Endothelial cell of umbilical vein (primary cell): ENCODE results near the gene RTN4R. TPM values are rescaled to one million over a fixed set of nuclear protein-coding genes. Genes with fewer than 3 reads are reported as not detected.

Experiments used
- BruUV-seq: library from RNA; stranded (reverse); fragments of 400-500 nt; replicated peaks from 2 replicates; lab custom pipeline; 2021; lab: Mats Ljungman, UMichigan
- CTCF ChIA-PET: fragments of 300-600, 350-600 bp; sonication (Branson Sonifier 250); formaldehyde crosslinking; loops from one replicate; lab custom pipeline; 2021; ENCODE audit warnings: antibody characterized with exemption, inconsistent platforms; lab: Charles Lee
- POLR2A ChIA-PET: fragments of 300-600, 350-600 bp; sonication (Branson Sonifier 250); formaldehyde crosslinking; loops from one replicate; lab custom pipeline; 2021; ENCODE audit warnings: antibody characterized with exemption, inconsistent platforms; lab: Charles Lee
- DNase-seq: peaks from one replicate; pipeline ENCODE4 v3.0.0-alpha.2; 2011; ENCODE audit warnings: low read depth, low spot score
- FAIRE-seq: peaks from 2 replicates; lab custom pipeline; 2011; peaks lifted over from hg19 to GRCh38; lab: Jason Lieb, UNC
- H2AFZ ChIP-seq: 2 replicates; pipeline ENCODE4 v1.6.0; 2012; ENCODE audit warnings: low read depth, low read length, control low read depth, inconsistent platforms
- H3K27ac ChIP-seq: 2 replicates; pipeline ENCODE4 v1.5.1; 2011; ENCODE audit warnings: low read depth, mild to moderate bottlenecking, control low read depth, low read length, moderate library complexity; ENCODE audit not compliant: insufficient read depth
- H3K27me3 ChIP-seq, 2 experiments: 2 replicates each; pipeline versions ENCODE4 v1.6.0 to v1.6.1; 2011; ENCODE audit warnings: low read length in 2 of 2, mixed read lengths in 1 of 2; ENCODE audit not compliant: control insufficient read depth in 2 of 2, insufficient read depth in 2 of 2
- H3K36me3 ChIP-seq, 2 experiments: 2 replicates in 1 of 2; 3 replicates in 1 of 2; pipeline ENCODE4 v1.5.1; 2011; ENCODE audit warnings: low read length in 2 of 2, mild to moderate bottlenecking in 1 of 2, moderate library complexity in 1 of 2; ENCODE audit not compliant: control insufficient read depth in 2 of 2, insufficient read depth in 2 of 2; ENCODE audit errors: extremely low read depth in 1 of 2
- H3K4me1 ChIP-seq: 3 replicates; pipeline ENCODE4 v1.5.1; 2011; ENCODE audit warnings: mild to moderate bottlenecking, low read length; ENCODE audit not compliant: control insufficient read depth, insufficient read depth; ENCODE audit errors: extremely low read depth
- H3K4me2 ChIP-seq: 2 replicates; pipeline ENCODE4 v1.6.1; 2011; ENCODE audit warnings: low read length, control low read depth, mixed read lengths; ENCODE audit not compliant: insufficient read depth
- H3K4me3 ChIP-seq, 3 experiments: fragments of 200-600 bp in 1 of 3; sonication (generic), shearing (Covaris generic) in 1 of 3; replicated peaks in 1 of 3; 2 replicates each; pipeline ENCODE4 v1.5.1; 2011 to 2016; ENCODE audit warnings: control low read depth in 3 of 3, low read length in 3 of 3, mild to moderate bottlenecking in 2 of 3, inconsistent platforms in 1 of 3, low read depth in 1 of 3, moderate library complexity in 1 of 3; ENCODE audit not compliant: insufficient read depth in 1 of 3
- H3K79me2 ChIP-seq: 2 replicates; pipeline ENCODE4 v1.6.0; 2012; ENCODE audit warnings: low read length, inconsistent platforms; ENCODE audit not compliant: control insufficient read depth, insufficient read depth
- H3K9ac ChIP-seq: replicated peaks from 2 replicates; pipeline ENCODE3; 2011; ENCODE audit warnings: low read length, control low read depth; ENCODE audit not compliant: insufficient read depth; ENCODE audit errors: extremely low read depth
- H3K9me1 ChIP-seq: replicated peaks from 3 replicates; pipeline ENCODE4 v1.6.0; 2011; ENCODE audit warnings: mild to moderate bottlenecking, low read length; ENCODE audit not compliant: control insufficient read depth, insufficient read depth; ENCODE audit errors: extremely low read depth
- H3K9me3 ChIP-seq: replicated peaks from 2 replicates; pipeline ENCODE4 v1.5.1; 2012; ENCODE audit warnings: low read length, inconsistent platforms; ENCODE audit not compliant: control insufficient read depth, insufficient read depth
- H4K20me1 ChIP-seq: replicated peaks from 2 replicates; pipeline ENCODE3; 2011; ENCODE audit warnings: mild to moderate bottlenecking, low read length; ENCODE audit not compliant: control insufficient read depth, insufficient read depth; ENCODE audit errors: extremely low read depth
- EZH2 ChIP-seq: IDR thresholded peaks from 2 replicates; pipeline ENCODE4 v1.6.1; 2012; ENCODE audit warnings: borderline replicate concordance, low read depth, mild to moderate bottlenecking, moderate library complexity, low read length, inconsistent platforms; ENCODE audit not compliant: severe bottlenecking
- FOS ChIP-seq: IDR thresholded peaks from 2 replicates; pipeline ENCODE4 v1.6.1; 2011; ENCODE audit warnings: mild to moderate bottlenecking, low read length, moderate library complexity, borderline replicate concordance; ENCODE audit not compliant: insufficient read depth
- GATA2 ChIP-seq: IDR thresholded peaks from 2 replicates; pipeline ENCODE4 v1.7.0; 2011; ENCODE audit warnings: low read depth, mild to moderate bottlenecking, moderate library complexity, mixed read lengths, low read length; ENCODE audit not compliant: insufficient read length, insufficient read depth
- JUN ChIP-seq: IDR thresholded peaks from 2 replicates; pipeline ENCODE4 v1.6.1; 2011; ENCODE audit warnings: borderline replicate concordance, low read depth; ENCODE audit not compliant: insufficient read length, insufficient read depth
- MYC ChIP-seq: IDR thresholded peaks from one replicate; pipeline ENCODE4 v1.6.1; 2011; ENCODE audit warnings: mild to moderate bottlenecking, low read depth, low read length
- POLR2A ChIP-seq: IDR thresholded peaks from 2 replicates; pipeline ENCODE4 v1.6.1; 2012; ENCODE audit warnings: low read depth, mild to moderate bottlenecking, control low read depth, low read length
- POLR2AphosphoS5 ChIP-seq: IDR thresholded peaks from 2 replicates; pipeline ENCODE4 v1.6.1; 2012; ENCODE audit warnings: low read depth, mild to moderate bottlenecking, control low read depth, low read length, moderate library complexity; ENCODE audit not compliant: insufficient read depth
- dilution Hi-C: fragments of 300-500 bp; cut with MboI; formaldehyde crosslinking; loops from one replicate; pipeline ENCODE4 v1.15.0; 2019; ENCODE audit warnings: low sequenced_read_pairs; ENCODE audit not compliant: extremely low pct_ligation_motif_present
- intact Hi-C: fragments of 100-400 bp; cut with micrococcal nuclease; formaldehyde crosslinking; loops from one replicate; pipeline ENCODE4 v1.10.0; 2022
- polyA plus RNA-seq, 4 experiments: library from polyadenylated mRNA; depleted of rRNA in 3 of 4; stranded (reverse) in 3 of 4; unstranded in 1 of 4; fragments of >200 nt; gene quantifications; 2 replicates each; pipeline versions ENCODE4 v1.2.1 to v1.2.3, GENCODE V29; 2011 to 2012; ENCODE audit warnings: missing spikeins in 1 of 4
- total RNA-seq: library from RNA; stranded (reverse); gene quantifications from 2 replicates; pipeline ENCODE4 v1.2.3, GENCODE V29; 2021
- TF ChIP-seq, protein P1 (sequence below): IDR thresholded peaks from 2 replicates; pipeline ENCODE4 v1.6.1; 2011; ENCODE audit not compliant: insufficient read depth, insufficient read length
- TF ChIP-seq, protein P2 (sequence below), 2 donors: IDR thresholded peaks; 1 replicate in 1 of 2; 2 replicates in 1 of 2; pipeline ENCODE4 v1.5.1; 2011; ENCODE audit warnings: low read length in 2 of 2, mild to moderate bottlenecking in 2 of 2, moderate library complexity in 2 of 2, control low read depth in 1 of 2, inconsistent platforms in 1 of 2, low read depth in 1 of 2; ENCODE audit not compliant: insufficient read depth in 1 of 2; ENCODE audit errors: extremely low read depth in 1 of 2

The RTN4R gene
- total and polyA plus RNA-seq, 2 donors (not counting 3 experiments of a cell fraction or from before 2014, with no cell fraction given), result 1.2 to 2.2 TPM

- H3K9ac ChIP-seq, result no peak overlapping the region
- no peak overlapping the region for H2AFZ ChIP-seq
- DNase-seq, result no peak
- ChIA-PET POLR2A (no interaction called here), CTCF (interaction anchor here (0.6 to 0.8 kb wide), 2 partner anchors 11 to 68 kb away, joined by 3 read pairs; no protein-coding TSS in a partner anchor)
- H3K27ac ChIP-seq, result no peak overlapping the region
- BruUV-seq, result no TSS peak
- H3K79me2 ChIP-seq, result no peaks in the 10 kb centered on the region
- intact Hi-C loops, result no loop called here
- no peaks in the 10 kb centered on the region for H4K20me1 ChIP-seq
- no peaks in the 10 kb centered on the region for H3K4me1 ChIP-seq
- no peaks in the 10 kb centered on the region for H3K9me3 ChIP-seq
- no peaks in the 10 kb centered on the region for H3K9me1 ChIP-seq
- TF ChIP-seq, protein P1, sequence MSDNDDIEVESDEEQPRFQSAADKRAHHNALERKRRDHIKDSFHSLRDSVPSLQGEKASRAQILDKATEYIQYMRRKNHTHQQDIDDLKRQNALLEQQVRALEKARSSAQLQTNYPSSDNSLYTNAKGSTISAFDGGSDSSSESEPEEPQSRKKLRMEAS, result no peak
- TF ChIP-seq POLR2AphosphoS5 (no peak), FOS (no peak), MYC (no peak), JUN (no peak), POLR2A (no peak), EZH2 (no peak), GATA2 (no peak)
- TF ChIP-seq, protein P2, sequence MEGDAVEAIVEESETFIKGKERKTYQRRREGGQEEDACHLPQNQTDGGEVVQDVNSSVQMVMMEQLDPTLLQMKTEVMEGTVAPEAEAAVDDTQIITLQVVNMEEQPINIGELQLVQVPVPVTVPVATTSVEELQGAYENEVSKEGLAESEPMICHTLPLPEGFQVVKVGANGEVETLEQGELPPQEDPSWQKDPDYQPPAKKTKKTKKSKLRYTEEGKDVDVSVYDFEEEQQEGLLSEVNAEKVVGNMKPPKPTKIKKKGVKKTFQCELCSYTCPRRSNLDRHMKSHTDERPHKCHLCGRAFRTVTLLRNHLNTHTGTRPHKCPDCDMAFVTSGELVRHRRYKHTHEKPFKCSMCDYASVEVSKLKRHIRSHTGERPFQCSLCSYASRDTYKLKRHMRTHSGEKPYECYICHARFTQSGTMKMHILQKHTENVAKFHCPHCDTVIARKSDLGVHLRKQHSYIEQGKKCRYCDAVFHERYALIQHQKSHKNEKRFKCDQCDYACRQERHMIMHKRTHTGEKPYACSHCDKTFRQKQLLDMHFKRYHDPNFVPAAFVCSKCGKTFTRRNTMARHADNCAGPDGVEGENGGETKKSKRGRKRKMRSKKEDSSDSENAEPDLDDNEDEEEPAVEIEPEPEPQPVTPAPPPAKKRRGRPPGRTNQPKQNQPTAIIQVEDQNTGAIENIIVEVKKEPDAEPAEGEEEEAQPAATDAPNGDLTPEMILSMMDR (IDR thresholded peaks at IDR 0.05; ENCODE audit: extremely low read depth in 1 of 2, insufficient read depth in 1 of 2, low read depth in 1 of 2, low read length in 2 of 2), result no peak
- no peak for FAIRE-seq
- H3K27me3 ChIP-seq, result no peaks in the 10 kb centered on the region
- no peak overlapping the region for H3K4me3 ChIP-seq
- dilution Hi-C loops, result no loop called here
- H3K36me3 ChIP-seq, result no peaks in the 10 kb centered on the region
- no peak overlapping the region for H3K4me2 ChIP-seq
Measured at GRCh38 chr22:20227363-20227762, 40.8 kb downstream of the RTN4R start.
